ENCODE results near the gene ATP5PF.
A peak's percentile ranks its signal among the peaks of the same experiment; 100 is the strongest.

The ATP5PF gene

DNA sequence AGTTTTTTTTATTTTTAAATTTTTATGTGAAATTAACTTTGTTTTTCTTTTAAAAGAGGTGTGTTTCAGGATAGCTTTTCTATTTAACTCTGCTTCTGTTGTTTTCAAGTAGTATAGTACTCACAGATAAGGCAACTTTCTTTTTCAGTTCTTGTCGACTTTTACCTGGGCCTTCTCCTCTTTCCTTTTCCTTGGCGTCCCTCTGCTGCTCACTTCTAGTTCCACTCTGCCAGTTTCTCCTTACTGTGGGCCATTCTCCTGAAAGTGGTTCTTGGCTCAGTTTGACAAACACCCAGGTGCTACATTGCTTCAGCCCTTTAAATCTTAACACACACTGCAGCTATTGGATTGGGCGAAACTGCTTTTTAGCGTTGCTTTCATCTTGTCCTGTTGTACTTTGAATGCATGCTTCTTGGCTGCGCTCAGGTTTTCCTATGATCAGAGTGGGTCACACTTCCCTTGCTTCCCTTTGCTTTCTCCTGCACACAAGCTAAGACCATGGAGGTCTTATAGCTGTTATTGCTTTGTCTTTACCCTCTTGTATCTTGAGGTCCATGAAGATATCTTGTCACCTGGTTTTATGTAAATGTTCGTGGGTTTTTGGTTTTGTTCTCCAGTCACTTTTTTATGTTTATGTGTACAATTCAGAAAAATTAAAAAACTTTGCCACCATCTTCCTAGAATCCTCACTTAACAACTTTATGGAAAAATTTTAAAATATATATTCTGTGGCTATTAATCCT, 21.7 kb upstream of the ATP5PF start:
- Histone ChIP-seq H3K9me3 (ENCODE audit: control insufficient read depth, insufficient read depth, low read depth, low read length) (no peaks in the 10 kb centered on the region), H3K4me1 (ENCODE audit: control insufficient read depth, insufficient read depth, low read length) (no peaks in the 10 kb centered on the region), H3K27me3 (ENCODE audit: control insufficient read depth, insufficient read depth, low read length) (no peaks in the 10 kb centered on the region), H3K36me3 (ENCODE audit: control insufficient read depth, insufficient read depth, low read length) (peaks cover 62% of the 10 kb centered on the region), H3K9ac (ENCODE audit: low read length) (no peak overlapping the region), H3K27ac (ENCODE audit: low read depth, low read length) (no peak overlapping the region), H3K4me3 (ENCODE audit: low read depth, low read length) (no peak overlapping the region)

DNA sequence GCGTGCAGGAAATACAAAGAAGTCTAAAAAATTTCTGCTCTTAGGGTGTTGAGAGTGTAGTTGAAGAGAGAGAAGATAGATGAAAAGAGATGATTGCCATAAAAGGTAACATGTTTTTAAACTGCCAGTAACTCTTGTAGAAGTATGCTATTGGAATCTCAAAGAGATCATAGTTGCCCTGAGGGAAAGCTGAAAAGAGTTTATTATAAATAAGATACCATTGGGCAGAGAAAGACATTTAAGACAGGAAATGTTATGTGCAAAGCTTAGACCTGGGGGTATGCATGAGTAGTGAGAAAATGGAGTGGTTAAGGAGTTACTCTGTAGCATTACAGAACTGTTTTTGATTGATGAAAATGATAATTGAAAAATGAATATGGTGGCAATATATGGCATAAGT, 17.7 kb upstream of the ATP5PF start:
- H3K36me3 ChIP-seq (ENCODE audit: control insufficient read depth, insufficient read depth, low read length), result peaks cover 50% of the 10 kb centered on the region
- no peak overlapping the region for H3K27ac ChIP-seq (ENCODE audit: low read depth, low read length)
- H3K4me1 ChIP-seq (ENCODE audit: control insufficient read depth, insufficient read depth, low read length), result no peaks in the 10 kb centered on the region
- no peak overlapping the region for H3K9ac ChIP-seq (ENCODE audit: low read length)
- no peaks in the 10 kb centered on the region for H3K27me3 ChIP-seq (ENCODE audit: control insufficient read depth, insufficient read depth, low read length)
- no peaks in the 10 kb centered on the region for H3K9me3 ChIP-seq (ENCODE audit: control insufficient read depth, insufficient read depth, low read depth, low read length)
- no peak overlapping the region for H3K4me3 ChIP-seq (ENCODE audit: low read depth, low read length)

DNA sequence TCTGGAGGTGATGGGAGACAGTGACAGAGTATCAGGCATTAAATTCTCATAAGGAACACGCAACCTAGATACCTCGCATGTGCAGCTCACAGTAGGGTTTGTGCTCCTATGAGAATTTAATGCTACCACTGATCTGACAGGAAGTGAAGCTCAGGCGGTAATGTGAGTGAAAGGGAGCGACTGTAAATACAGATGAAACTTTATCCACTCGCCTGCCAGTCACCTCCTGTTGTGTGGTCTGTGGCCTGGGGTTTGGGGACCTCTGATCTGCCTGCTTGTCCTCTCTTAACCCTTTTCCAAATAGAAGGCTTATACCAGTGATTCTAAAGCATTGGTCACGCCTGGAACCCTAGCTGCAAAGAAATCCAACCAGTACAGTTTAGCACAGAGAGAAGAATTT, 15.4 kb upstream of the ATP5PF start:
- Histone ChIP-seq H3K36me3 (ENCODE audit: control insufficient read depth, insufficient read depth, low read length) (peaks cover 51% of the 10 kb centered on the region), H3K4me3 (ENCODE audit: low read depth, low read length) (no peak overlapping the region), H3K9ac (ENCODE audit: low read length) (no peak overlapping the region), H3K9me3 (ENCODE audit: control insufficient read depth, insufficient read depth, low read depth, low read length) (no peaks in the 10 kb centered on the region), H3K27me3 (ENCODE audit: control insufficient read depth, insufficient read depth, low read length) (no peaks in the 10 kb centered on the region), H3K4me1 (ENCODE audit: control insufficient read depth, insufficient read depth, low read length) (no peaks in the 10 kb centered on the region), H3K27ac (ENCODE audit: low read depth, low read length) (no peak overlapping the region)

DNA sequence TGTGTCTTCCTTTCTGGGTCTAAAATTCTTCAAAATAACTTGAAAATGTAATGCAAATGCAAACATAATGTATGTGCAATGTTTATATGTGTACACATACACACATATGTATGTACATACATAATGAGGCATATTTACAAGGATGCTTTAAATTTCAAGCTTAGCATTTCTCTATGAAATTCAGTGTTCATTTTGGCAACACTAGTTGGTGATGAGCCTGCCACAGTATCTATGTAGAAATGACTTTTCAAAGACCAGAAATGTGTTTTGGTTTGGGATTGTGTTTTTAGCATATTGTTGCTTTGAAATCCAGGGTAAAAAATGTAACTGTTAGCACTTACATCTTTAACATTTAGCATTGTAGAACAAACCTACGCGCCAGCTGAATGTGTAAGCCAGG, 10.2 kb upstream of the ATP5PF start:
- no peaks in the 10 kb centered on the region for H3K27me3 ChIP-seq (ENCODE audit: control insufficient read depth, insufficient read depth, low read length)
- no peaks in the 10 kb centered on the region for H3K4me1 ChIP-seq (ENCODE audit: control insufficient read depth, insufficient read depth, low read length)
- no peak overlapping the region for H3K27ac ChIP-seq (ENCODE audit: low read depth, low read length)
- H3K9me3 ChIP-seq (ENCODE audit: control insufficient read depth, insufficient read depth, low read depth, low read length), result no peaks in the 10 kb centered on the region
- peaks cover 28% of the 10 kb centered on the region for H3K36me3 ChIP-seq (ENCODE audit: control insufficient read depth, insufficient read depth, low read length)
- no peak overlapping the region for H3K4me3 ChIP-seq (ENCODE audit: low read depth, low read length)
- H3K9ac ChIP-seq (ENCODE audit: low read length), result no peak overlapping the region

DNA sequence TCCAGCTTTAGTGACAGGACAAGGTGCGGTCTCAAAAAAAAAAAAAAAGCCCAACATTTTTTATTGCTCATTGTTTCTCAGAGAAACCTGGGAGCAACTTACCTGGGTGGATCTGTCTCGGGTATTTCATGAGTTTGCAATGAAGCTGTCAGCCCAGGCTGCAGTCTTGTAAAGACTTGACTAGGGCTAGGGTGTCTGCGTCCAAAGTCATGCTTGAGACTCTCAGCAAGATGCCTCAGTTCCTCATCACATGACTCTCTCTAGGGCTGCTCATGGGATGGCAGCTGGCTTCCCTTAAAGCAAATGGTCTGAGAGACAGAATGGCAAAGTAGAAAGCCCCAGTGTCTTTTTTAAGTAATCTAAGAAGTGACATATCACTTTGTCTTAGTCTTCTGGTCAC, 8.2 kb upstream of the ATP5PF start:
- Histone ChIP-seq H3K36me3 (ENCODE audit: control insufficient read depth, insufficient read depth, low read length) (peaks cover 9% of the 10 kb centered on the region), H3K27me3 (ENCODE audit: control insufficient read depth, insufficient read depth, low read length) (no peaks in the 10 kb centered on the region), H3K4me1 (ENCODE audit: control insufficient read depth, insufficient read depth, low read length) (no peaks in the 10 kb centered on the region), H3K9ac (ENCODE audit: low read length) (no peak overlapping the region), H3K27ac (ENCODE audit: low read depth, low read length) (no peak overlapping the region), H3K9me3 (ENCODE audit: control insufficient read depth, insufficient read depth, low read depth, low read length) (no peaks in the 10 kb centered on the region), H3K4me3 (ENCODE audit: low read depth, low read length) (no peak overlapping the region)

DNA sequence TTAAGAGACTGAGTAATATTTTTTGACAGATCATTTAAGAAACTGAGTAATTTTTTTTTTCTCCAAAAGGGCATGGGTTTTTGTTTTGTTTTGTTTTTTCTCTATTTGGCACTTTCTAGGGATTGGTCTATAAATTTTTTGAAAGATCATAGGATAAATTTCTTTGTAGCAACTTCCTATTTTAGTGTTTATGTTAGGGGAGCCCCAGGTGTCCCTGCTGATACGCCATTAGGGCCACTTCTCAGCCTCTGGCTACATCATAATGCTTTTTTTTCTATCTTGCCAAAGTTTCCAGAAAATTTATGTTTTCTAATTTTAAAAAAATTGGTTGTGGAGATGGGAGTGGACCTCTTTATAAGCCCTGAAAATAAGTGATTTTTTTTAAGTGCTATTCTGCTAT, 2.7 kb upstream of the ATP5PF start:
- no peaks in the 10 kb centered on the region; the same call in 1 of the 2 replicates for H3K36me3 ChIP-seq (ENCODE audit: control insufficient read depth, insufficient read depth, low read length)
- H3K27me3 ChIP-seq (ENCODE audit: control insufficient read depth, insufficient read depth, low read length), result no peaks in the 10 kb centered on the region
- peaks cover 6% of the 10 kb centered on the region; the same call in 1 of the 2 replicates for H3K4me1 ChIP-seq (ENCODE audit: control insufficient read depth, insufficient read depth, low read length)
- no peaks in the 10 kb centered on the region for H3K9me3 ChIP-seq (ENCODE audit: control insufficient read depth, insufficient read depth, low read depth, low read length)
- H3K4me3 ChIP-seq (ENCODE audit: low read depth, low read length), result no peak overlapping the region
- no peak overlapping the region for H3K27ac ChIP-seq (ENCODE audit: low read depth, low read length)
- H3K9ac ChIP-seq (ENCODE audit: low read length), result no peak overlapping the region

DNA sequence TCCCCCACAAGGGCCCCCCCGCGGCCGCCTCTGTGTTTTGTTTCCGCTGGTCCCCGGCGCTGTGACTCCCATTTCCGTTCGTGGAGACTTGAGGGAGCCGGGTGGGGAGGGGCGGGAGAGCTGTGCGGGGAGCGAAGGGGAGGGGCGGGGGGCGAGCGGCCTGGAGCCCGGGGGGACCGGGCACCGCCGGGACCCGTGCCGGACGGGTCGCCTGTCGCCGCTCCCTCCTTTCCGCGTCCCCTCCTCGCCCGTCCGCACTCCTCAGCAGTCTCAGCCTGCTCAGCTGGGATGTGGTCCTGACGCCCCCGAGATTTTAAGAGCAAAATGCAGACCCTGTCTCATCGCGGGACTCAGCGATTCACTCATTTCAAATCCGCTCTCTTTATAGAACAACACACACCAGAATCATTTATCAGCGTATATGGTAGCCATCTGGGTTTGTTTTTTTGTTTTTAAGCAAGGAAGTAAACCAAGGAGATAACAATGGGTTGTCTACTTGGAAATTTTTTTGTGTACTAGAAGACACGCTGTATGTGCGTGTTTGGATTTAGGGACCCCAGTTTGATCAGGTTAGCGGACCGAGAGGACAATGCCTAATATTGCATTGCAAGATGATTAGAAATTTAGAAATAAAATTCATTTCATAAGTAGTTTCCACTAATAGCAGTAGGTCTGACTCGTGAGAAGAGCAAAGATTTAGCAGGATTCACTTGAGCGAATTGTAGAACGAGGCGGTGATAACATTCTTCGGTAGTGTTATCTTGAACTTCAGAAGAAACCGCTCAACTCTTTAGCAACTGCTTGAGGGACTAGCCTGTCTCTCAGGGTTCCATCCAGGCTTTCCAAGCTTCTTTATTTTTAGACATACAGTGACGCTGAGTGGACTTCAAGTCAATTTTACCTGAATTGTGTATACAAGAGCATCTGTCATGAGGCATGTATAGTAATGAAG, 1.2 kb upstream of the ATP5PF start:
- no peaks in the 10 kb centered on the region for H3K9me3 ChIP-seq (ENCODE audit: control insufficient read depth, insufficient read depth, low read depth, low read length)
- peak overlapping the region; percentile 100 for H3K9ac ChIP-seq (ENCODE audit: low read length)
- no peaks in the 10 kb centered on the region for H3K27me3 ChIP-seq (ENCODE audit: control insufficient read depth, insufficient read depth, low read length)
- peaks cover 6% of the 10 kb centered on the region; the same call in 1 of the 2 replicates for H3K4me1 ChIP-seq (ENCODE audit: control insufficient read depth, insufficient read depth, low read length)
- no peaks in the 10 kb centered on the region for H3K36me3 ChIP-seq (ENCODE audit: control insufficient read depth, insufficient read depth, low read length)
- peak overlapping the region; percentile 97 for H3K27ac ChIP-seq (ENCODE audit: low read depth, low read length)
- peak overlapping the region; percentile 98 for H3K4me3 ChIP-seq (ENCODE audit: low read depth, low read length)

DNA sequence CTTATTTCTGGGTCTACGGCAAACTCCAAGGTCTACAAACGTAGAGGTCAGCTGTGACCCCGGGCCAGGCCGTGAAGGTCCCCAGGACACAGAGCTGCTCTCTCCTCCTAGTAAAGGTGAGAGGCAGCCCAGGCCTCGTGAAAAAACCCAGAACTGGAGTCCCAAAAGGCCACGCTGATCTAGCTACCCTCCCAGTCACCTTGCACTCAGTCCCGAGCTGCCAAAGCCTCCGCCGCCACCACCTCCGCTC, 125 bp downstream of the ATP5PF start:
- Histone ChIP-seq H3K27me3 (ENCODE audit: control insufficient read depth, insufficient read depth, low read length) (no peaks in the 10 kb centered on the region), H3K36me3 (ENCODE audit: control insufficient read depth, insufficient read depth, low read length) (peaks cover 8% of the 10 kb centered on the region), H3K9me3 (ENCODE audit: control insufficient read depth, insufficient read depth, low read depth, low read length) (no peaks in the 10 kb centered on the region), H3K4me3 (ENCODE audit: low read depth, low read length) (peak overlapping the region; percentile 98), H3K4me1 (ENCODE audit: control insufficient read depth, insufficient read depth, low read length) (peaks cover 6% of the 10 kb centered on the region; the same call in 1 of the 2 replicates), H3K27ac (ENCODE audit: low read depth, low read length) (peak overlapping the region; percentile 49; the same call in 1 of the 2 replicates), H3K9ac (ENCODE audit: low read length) (peak overlapping the region; percentile 100)

DNA sequence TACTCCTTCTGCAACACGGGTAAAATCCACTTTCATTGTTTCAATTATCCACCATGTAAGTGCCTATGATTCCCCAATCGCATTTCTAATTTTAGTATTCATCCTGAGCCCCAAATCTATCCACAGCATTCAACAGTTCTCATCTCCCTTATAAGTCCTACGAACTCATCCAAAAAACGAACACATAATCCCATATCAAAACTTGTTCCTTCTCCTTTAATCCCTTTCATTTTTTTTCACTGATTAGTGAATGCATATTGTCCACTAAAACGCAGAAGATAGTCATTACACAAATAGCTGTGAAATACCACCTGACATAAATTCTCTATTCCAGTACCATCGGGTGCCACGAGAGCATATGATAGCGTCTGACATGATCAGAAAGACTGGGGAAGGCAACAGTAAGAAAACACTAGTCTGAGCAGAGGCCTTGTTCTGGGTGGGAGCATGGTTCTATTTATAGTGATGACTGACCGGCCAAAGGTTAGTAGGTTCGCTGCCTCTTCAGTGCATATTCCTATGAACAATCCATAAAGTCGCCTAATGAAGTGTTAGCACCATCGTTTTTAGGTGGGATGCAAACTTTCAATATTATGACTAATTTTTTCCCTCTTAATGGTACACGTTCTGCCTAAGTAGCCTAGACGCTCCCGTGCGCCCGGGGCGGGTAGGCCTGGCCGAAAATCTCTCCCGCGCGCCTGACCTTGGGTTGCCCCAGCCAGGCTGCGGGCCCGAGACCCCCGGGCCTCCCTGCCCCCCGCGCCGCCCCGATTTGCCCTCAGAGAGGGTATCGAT, 648 bp downstream of the ATP5PF start:
- Histone ChIP-seq H3K36me3 (ENCODE audit: control insufficient read depth, insufficient read depth, low read length) (peaks cover 13% of the 10 kb centered on the region), H3K27ac (ENCODE audit: low read depth, low read length) (peak overlapping the region; percentile 49; the same call in 1 of the 2 replicates)

DNA sequence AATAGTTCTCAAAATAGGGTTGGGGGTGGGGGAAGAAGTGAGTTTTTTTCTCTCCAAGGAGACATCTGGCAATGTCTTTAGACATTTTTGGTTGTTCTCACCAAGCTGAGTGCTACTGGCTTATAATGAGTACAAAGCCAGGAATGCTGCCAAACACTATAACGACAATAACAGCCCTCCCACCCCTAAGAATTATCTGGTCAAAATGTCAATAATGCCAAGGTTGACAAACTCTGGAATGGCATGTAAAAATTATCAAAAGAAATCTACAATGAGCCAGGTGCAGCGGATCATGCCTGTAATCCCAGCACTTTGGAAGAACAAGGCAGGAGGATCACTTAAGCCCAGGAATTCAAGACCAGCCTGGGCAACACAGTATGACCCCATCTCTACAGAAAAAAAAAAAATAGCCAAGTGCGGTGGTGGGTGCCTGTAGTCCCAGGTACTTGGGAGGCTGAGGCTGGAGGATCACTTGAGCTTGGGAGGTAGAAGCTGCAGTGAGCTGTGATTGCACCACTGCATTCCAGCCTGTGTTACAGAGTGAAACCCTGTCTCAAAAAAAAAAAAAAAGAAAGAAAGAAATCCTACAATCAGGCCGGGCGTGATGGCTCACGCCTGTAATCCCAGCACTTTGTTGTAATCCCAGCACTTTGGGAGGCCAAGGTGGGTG, 2.5 kb downstream of the ATP5PF start:
- Histone ChIP-seq H3K4me3 (ENCODE audit: low read depth, low read length) (no peak overlapping the region), H3K27ac (ENCODE audit: low read depth, low read length) (no peak overlapping the region), H3K4me1 (ENCODE audit: control insufficient read depth, insufficient read depth, low read length) (peaks cover 6% of the 10 kb centered on the region; the same call in 1 of the 2 replicates), H3K9me3 (ENCODE audit: control insufficient read depth, insufficient read depth, low read depth, low read length) (no peaks in the 10 kb centered on the region), H3K9ac (ENCODE audit: low read length) (no peak overlapping the region), H3K27me3 (ENCODE audit: control insufficient read depth, insufficient read depth, low read length) (no peaks in the 10 kb centered on the region), H3K36me3 (ENCODE audit: control insufficient read depth, insufficient read depth, low read length) (peaks cover 31% of the 10 kb centered on the region)

More for the DNA sequence above, 648 bp downstream of the ATP5PF start:
- no peaks in the 10 kb centered on the region for H3K27me3 ChIP-seq (ENCODE audit: control insufficient read depth, insufficient read depth, low read length)
- H3K9me3 ChIP-seq (ENCODE audit: control insufficient read depth, insufficient read depth, low read depth, low read length), result no peaks in the 10 kb centered on the region
- H3K4me3 ChIP-seq (ENCODE audit: low read depth, low read length), result peak overlapping the region; percentile 98
- H3K4me1 ChIP-seq (ENCODE audit: control insufficient read depth, insufficient read depth, low read length), result peaks cover 6% of the 10 kb centered on the region; the same call in 1 of the 2 replicates
- peak overlapping the region; percentile 100 for H3K9ac ChIP-seq (ENCODE audit: low read length)

Measured in HUES6 (cell line).